Dendritic cell treated with granulocyte-macrophage colony-stimulating factor and Interleukin-4, amounts not matched to agents 40 ng/mL and 50 ng/mL, for 4 days (primary cell): Measurements from ENCODE around the gene STOML1.
"Not testable (repeated sequence)": the region's sequence is repeated elsewhere in the genome, so short reads cannot be mapped to it uniquely, and the experiment has no call there.

ENCODE experiments used
- H3K27ac Mint-ChIP-seq: one replicate; pipeline ENCODE4 v1.8.0; 2022; ENCODE audit warnings: mild to moderate bottlenecking, mixed read lengths
- H3K27me3 Mint-ChIP-seq: one replicate; pipeline ENCODE4 v1.8.0; 2022; ENCODE audit warnings: mild to moderate bottlenecking, mixed read lengths
- H3K36me3 Mint-ChIP-seq: one replicate; pipeline ENCODE4 v1.8.0; 2022; ENCODE audit warnings: low read depth, mixed read lengths
- H3K4me1 Mint-ChIP-seq: one replicate; pipeline ENCODE4 v1.8.0; 2022; ENCODE audit warnings: low read depth, mixed read lengths
- H3K4me3 Mint-ChIP-seq: one replicate; pipeline ENCODE4 v1.8.0; 2022; ENCODE audit warnings: mild to moderate bottlenecking, moderate library complexity, mixed read lengths
- H3K9me3 Mint-ChIP-seq: one replicate; pipeline ENCODE4 v1.8.0; 2022; ENCODE audit warnings: mixed read lengths
- intact Hi-C: fragments of 100-400 bp; cut with micrococcal nuclease; formaldehyde crosslinking; loops from one replicate; pipeline ENCODE4 v1.15.0; 2022

STOML1 gene

GRCh38 chr15:73969151-73969759 lies 22.8 kb downstream of the STOML1 start:
- peaks cover 6% of the 10 kb centered on the region for H3K27me3 Mint-ChIP-seq
- no peak overlapping the region for H3K27ac Mint-ChIP-seq
- intact Hi-C loops = no loop called here
- no peaks in the 10 kb centered on the region for H3K36me3 Mint-ChIP-seq
- no peaks in the 10 kb centered on the region for H3K9me3 Mint-ChIP-seq
- H3K4me3 Mint-ChIP-seq = no peak overlapping the region
- peaks cover 25% of the 10 kb centered on the region for H3K4me1 Mint-ChIP-seq

GRCh38 chr15:73968461-73968860 lies 23.6 kb downstream of the STOML1 start:
- H3K27ac Mint-ChIP-seq = no peak overlapping the region
- H3K36me3 Mint-ChIP-seq = no peaks in the 10 kb centered on the region
- peaks cover 4% of the 10 kb centered on the region for H3K27me3 Mint-ChIP-seq
- intact Hi-C loops = no loop called here
- no peaks in the 10 kb centered on the region for H3K9me3 Mint-ChIP-seq
- H3K4me1 Mint-ChIP-seq = peaks cover 25% of the 10 kb centered on the region
- H3K4me3 Mint-ChIP-seq = no peak overlapping the region

- Mint-ChIP-seq H3K4me1 (peaks cover 15% of the 10 kb centered on the region), H3K36me3 (no peaks in the 10 kb centered on the region), H3K9me3 (no peaks in the 10 kb centered on the region), H3K27ac (no peak overlapping the region), H3K27me3 (peaks cover 3% of the 10 kb centered on the region), H3K4me3 (no peak overlapping the region)
- intact Hi-C loops = loop anchor here (2.0 kb wide), 1 partner anchor 69 kb away; no protein-coding TSS in a partner anchor
These were observed 26.4 kb downstream of the STOML1 start for GRCh38 chr15:73965758-73966113.

- Mint-ChIP-seq H3K4me1 (peaks cover 15% of the 10 kb centered on the region), H3K36me3 (no peaks in the 10 kb centered on the region), H3K27me3 (peaks cover 3% of the 10 kb centered on the region), H3K27ac (peak overlapping the region; percentile 24), H3K4me3 (peak overlapping the region; percentile 34), H3K9me3 (no peaks in the 10 kb centered on the region)
- intact Hi-C loops = loop anchor here (2.0 kb wide), 1 partner anchor 68 kb away; no protein-coding TSS in a partner anchor
These were observed 26.9 kb downstream of the STOML1 start for GRCh38 chr15:73965094-73965757.

GRCh38 chr15:73964736-73965093 lies 27.4 kb downstream of the STOML1 start:
- Mint-ChIP-seq H3K4me1 (peaks cover 15% of the 10 kb centered on the region), H3K36me3 (no peaks in the 10 kb centered on the region), H3K27ac (peak overlapping the region; percentile 24), H3K27me3 (peaks cover 4% of the 10 kb centered on the region), H3K9me3 (no peaks in the 10 kb centered on the region), H3K4me3 (peak overlapping the region; percentile 34)
- intact Hi-C loops = loop anchor here (1.0 to 2.0 kb wide), 2 partner anchors 13 to 68 kb away; no protein-coding TSS in a partner anchor

- no peak overlapping the region for H3K27ac Mint-ChIP-seq
These were observed 29.7 kb downstream of the STOML1 start for GRCh38 chr15:73962433-73962832.

GRCh38 chr15:73960472-73961070 lies 31.5 kb downstream of the STOML1 start:
- H3K36me3 Mint-ChIP-seq, intact Hi-C loops, H3K4me3 Mint-ChIP-seq, H3K9me3 Mint-ChIP-seq, H3K27ac Mint-ChIP-seq: not testable (repeated sequence)
- peaks cover 25% of the 10 kb centered on the region for H3K4me1 Mint-ChIP-seq
- H3K27me3 Mint-ChIP-seq = peaks cover 30% of the 10 kb centered on the region

More at GRCh38 chr15:73962433-73962832, 29.7 kb downstream of the STOML1 start:
- Mint-ChIP-seq H3K27me3 (peaks cover 18% of the 10 kb centered on the region), H3K9me3 (no peaks in the 10 kb centered on the region), H3K4me1 (peaks cover 18% of the 10 kb centered on the region), H3K36me3 (no peaks in the 10 kb centered on the region), H3K4me3 (no peak overlapping the region)
- intact Hi-C loops = no loop called here

- Mint-ChIP-seq H3K4me3 (no peak overlapping the region), H3K36me3 (no peaks in the 10 kb centered on the region), H3K27me3 (peaks cover 31% of the 10 kb centered on the region), H3K27ac (no peak overlapping the region), H3K9me3 (no peaks in the 10 kb centered on the region), H3K4me1 (peaks cover 18% of the 10 kb centered on the region)
- intact Hi-C loops = no loop called here
These were observed 32.3 kb downstream of the STOML1 start for GRCh38 chr15:73959801-73960200.

- Mint-ChIP-seq H3K4me3 (no peak overlapping the region), H3K4me1 (peaks cover 16% of the 10 kb centered on the region)
- intact Hi-C loops = no loop called here
These were observed 33.0 kb downstream of the STOML1 start for GRCh38 chr15:73959012-73959581.

GRCh38 chr15:73957785-73958184 lies 34.3 kb downstream of the STOML1 start:
- no peak overlapping the region for H3K4me3 Mint-ChIP-seq

More at GRCh38 chr15:73959012-73959581, 33.0 kb downstream of the STOML1 start:
- peaks cover 30% of the 10 kb centered on the region for H3K27me3 Mint-ChIP-seq
- H3K36me3 Mint-ChIP-seq = no peaks in the 10 kb centered on the region
- H3K9me3 Mint-ChIP-seq = no peaks in the 10 kb centered on the region
- H3K27ac Mint-ChIP-seq = no peak overlapping the region

GRCh38 chr15:73957276-73957675 lies 34.8 kb downstream of the STOML1 start:
- Mint-ChIP-seq H3K9me3 (no peaks in the 10 kb centered on the region), H3K27ac (peak overlapping the region; percentile 7), H3K36me3 (no peaks in the 10 kb centered on the region), H3K4me3 (no peak overlapping the region), H3K27me3 (peaks cover 34% of the 10 kb centered on the region), H3K4me1 (peaks cover 16% of the 10 kb centered on the region)
- intact Hi-C loops = no loop called here

More at GRCh38 chr15:73957785-73958184, 34.3 kb downstream of the STOML1 start:
- H3K27me3 Mint-ChIP-seq = peaks cover 32% of the 10 kb centered on the region
- no peaks in the 10 kb centered on the region for H3K36me3 Mint-ChIP-seq
- no peak overlapping the region for H3K27ac Mint-ChIP-seq
- intact Hi-C loops = no loop called here
- H3K4me1 Mint-ChIP-seq = peaks cover 16% of the 10 kb centered on the region
- no peaks in the 10 kb centered on the region for H3K9me3 Mint-ChIP-seq

- H3K36me3 Mint-ChIP-seq = no peaks in the 10 kb centered on the region
- intact Hi-C loops = no loop called here
- H3K4me3 Mint-ChIP-seq = no peak overlapping the region
- H3K27me3 Mint-ChIP-seq = peaks cover 35% of the 10 kb centered on the region
- H3K27ac Mint-ChIP-seq = peak overlapping the region; percentile 7
- peaks cover 16% of the 10 kb centered on the region for H3K4me1 Mint-ChIP-seq
- H3K9me3 Mint-ChIP-seq = no peaks in the 10 kb centered on the region
These were observed 35.4 kb downstream of the STOML1 start for GRCh38 chr15:73956743-73957135.

GRCh38 chr15:73955861-73956742 lies 36.0 kb downstream of the STOML1 start:
- Mint-ChIP-seq H3K9me3 (no peaks in the 10 kb centered on the region), H3K36me3 (no peaks in the 10 kb centered on the region), H3K27me3 (peaks cover 35% of the 10 kb centered on the region), H3K4me1 (peaks cover 20% of the 10 kb centered on the region), H3K4me3 (no peak overlapping the region), H3K27ac (peak overlapping the region; percentile 14)
- intact Hi-C loops = no loop called here
